T-helper 2 cell treated with Interferon-gamma antibody and Interleukin-4, amounts not matched to agents 5 μg/mL and 100 μg/mL, for 36 hours (primary cell): ENCODE measurements around the gene CFAP70.
"Not testable (repeated sequence)": the region's sequence is repeated elsewhere in the genome, so short reads cannot be mapped to it uniquely, and the experiment has no call there.

Source experiments
- DNase-seq: peaks from one replicate; pipeline ENCODE4 v3.0.0; 2021; ENCODE audit warnings: low spot score
- H3K27ac Mint-ChIP-seq: one replicate; pipeline ENCODE4 v1.8.0; 2021; ENCODE audit warnings: mild to moderate bottlenecking, mixed read lengths
- H3K27me3 Mint-ChIP-seq: one replicate; pipeline ENCODE4 v1.8.0; 2021; ENCODE audit warnings: low read depth, mixed read lengths
- H3K36me3 Mint-ChIP-seq: one replicate; pipeline ENCODE4 v1.8.0; 2021; ENCODE audit warnings: low read depth, mixed read lengths
- H3K4me1 Mint-ChIP-seq: one replicate; pipeline ENCODE4 v1.8.0; 2021; ENCODE audit warnings: low read depth, mixed read lengths
- H3K4me3 Mint-ChIP-seq: one replicate; pipeline ENCODE4 v1.8.0; 2022; ENCODE audit warnings: mild to moderate bottlenecking, moderate library complexity, mixed read lengths
- H3K9me3 Mint-ChIP-seq: one replicate; pipeline ENCODE4 v1.8.0; 2021; ENCODE audit warnings: mixed read lengths

The CFAP70 gene

GRCh38 chr10:73358331-73359279 lies at the start of gene CFAP70:
TSS of gene CFAP70 (minus strand) at chr10:73358864. CDS start at chr10:73354796, 4,068 bp downstream.
- H3K4me1 Mint-ChIP-seq: peaks cover 16% of the 10 kb centered on the region

GRCh38 chr10:73408061-73408460 lies 49.4 kb upstream of the CFAP70 start:
- H3K4me3 Mint-ChIP-seq: no peak overlapping the region
- no peaks in the 10 kb centered on the region for H3K27me3 Mint-ChIP-seq
- H3K27ac Mint-ChIP-seq: no peak overlapping the region

More at GRCh38 chr10:73358331-73359279, at the start of gene CFAP70:
- H3K4me3 Mint-ChIP-seq: peak within 1 kb of the TSS; percentile 93
- peak within 1 kb of the TSS; percentile 83 for H3K27ac Mint-ChIP-seq
- peaks cover 3% of the 10 kb centered on the region for H3K36me3 Mint-ChIP-seq
- peak; percentile 91 for DNase-seq
- H3K9me3 Mint-ChIP-seq: no peaks in the 10 kb centered on the region
- peaks cover 11% of the 10 kb centered on the region for H3K27me3 Mint-ChIP-seq

GRCh38 chr10:73407495-73407894 lies 48.8 kb upstream of the CFAP70 start:
- no peak overlapping the region for H3K4me3 Mint-ChIP-seq
- H3K4me1 Mint-ChIP-seq: peaks cover 23% of the 10 kb centered on the region
- H3K9me3 Mint-ChIP-seq: no peaks in the 10 kb centered on the region
- H3K36me3 Mint-ChIP-seq: peaks cover 32% of the 10 kb centered on the region
- H3K27me3 Mint-ChIP-seq: no peaks in the 10 kb centered on the region
- no peak for DNase-seq
- no peak overlapping the region for H3K27ac Mint-ChIP-seq

More at GRCh38 chr10:73408061-73408460, 49.4 kb upstream of the CFAP70 start:
- Mint-ChIP-seq H3K9me3 (no peaks in the 10 kb centered on the region), H3K36me3 (peaks cover 29% of the 10 kb centered on the region), H3K4me1 (peaks cover 25% of the 10 kb centered on the region)
- no peak for DNase-seq

GRCh38 chr10:73406846-73407245 lies 48.2 kb upstream of the CFAP70 start:
- H3K4me1 Mint-ChIP-seq: peaks cover 21% of the 10 kb centered on the region
- no peaks in the 10 kb centered on the region for H3K27me3 Mint-ChIP-seq
- H3K36me3 Mint-ChIP-seq: peaks cover 30% of the 10 kb centered on the region
- H3K27ac Mint-ChIP-seq: no peak overlapping the region
- H3K4me3 Mint-ChIP-seq: no peak overlapping the region
- no peak for DNase-seq
- no peaks in the 10 kb centered on the region for H3K9me3 Mint-ChIP-seq

GRCh38 chr10:73405556-73405955 lies 46.9 kb upstream of the CFAP70 start:
- Mint-ChIP-seq H3K27me3 (no peaks in the 10 kb centered on the region), H3K36me3 (peaks cover 28% of the 10 kb centered on the region), H3K9me3 (no peaks in the 10 kb centered on the region), H3K4me3 (no peak overlapping the region), H3K4me1 (peaks cover 19% of the 10 kb centered on the region), H3K27ac (no peak overlapping the region)
- DNase-seq: no peak

GRCh38 chr10:73404690-73405089 lies 46.0 kb upstream of the CFAP70 start:
- no peaks in the 10 kb centered on the region for H3K27me3 Mint-ChIP-seq
- peaks cover 15% of the 10 kb centered on the region for H3K4me1 Mint-ChIP-seq
- H3K27ac Mint-ChIP-seq: no peak overlapping the region
- H3K36me3 Mint-ChIP-seq: peaks cover 24% of the 10 kb centered on the region
- DNase-seq: no peak
- H3K9me3 Mint-ChIP-seq: no peaks in the 10 kb centered on the region
- no peak overlapping the region for H3K4me3 Mint-ChIP-seq

GRCh38 chr10:73401636-73402035 lies 43.0 kb upstream of the CFAP70 start:
- H3K27me3 Mint-ChIP-seq: no peaks in the 10 kb centered on the region
- H3K36me3 Mint-ChIP-seq: peaks cover 20% of the 10 kb centered on the region
- H3K27ac Mint-ChIP-seq: no peak overlapping the region
- DNase-seq: no peak
- H3K4me3 Mint-ChIP-seq: no peak overlapping the region
- H3K4me1 Mint-ChIP-seq: peaks cover 2% of the 10 kb centered on the region
- no peaks in the 10 kb centered on the region for H3K9me3 Mint-ChIP-seq

- DNase-seq: no peak
- no peaks in the 10 kb centered on the region for H3K27me3 Mint-ChIP-seq
- H3K4me1 Mint-ChIP-seq: no peaks in the 10 kb centered on the region
- H3K4me3 Mint-ChIP-seq: no peak overlapping the region
- H3K36me3 Mint-ChIP-seq: peaks cover 33% of the 10 kb centered on the region
- no peaks in the 10 kb centered on the region for H3K9me3 Mint-ChIP-seq
- H3K27ac Mint-ChIP-seq: no peak overlapping the region
These were observed 40.4 kb upstream of the CFAP70 start for GRCh38 chr10:73399063-73399462.

- Mint-ChIP-seq H3K27me3 (no peaks in the 10 kb centered on the region), H3K27ac (no peak overlapping the region), H3K4me3 (no peak overlapping the region), H3K4me1 (no peaks in the 10 kb centered on the region), H3K36me3 (peaks cover 38% of the 10 kb centered on the region), H3K9me3 (no peaks in the 10 kb centered on the region)
- no peak for DNase-seq
These were observed 39.4 kb upstream of the CFAP70 start for GRCh38 chr10:73398024-73398423.

- H3K9me3 Mint-ChIP-seq: not testable (repeated sequence)
These were observed 35.7 kb upstream of the CFAP70 start for GRCh38 chr10:73394325-73394724.

GRCh38 chr10:73388228-73388627 lies 29.6 kb upstream of the CFAP70 start:
- Mint-ChIP-seq H3K27me3 (no peaks in the 10 kb centered on the region), H3K4me3 (no peak overlapping the region), H3K9me3 (no peaks in the 10 kb centered on the region), H3K4me1 (no peaks in the 10 kb centered on the region), H3K36me3 (peaks cover 54% of the 10 kb centered on the region), H3K27ac (peak overlapping the region; percentile 20)
- no peak for DNase-seq

More at GRCh38 chr10:73394325-73394724, 35.7 kb upstream of the CFAP70 start:
- H3K36me3 Mint-ChIP-seq: peaks cover 51% of the 10 kb centered on the region
- H3K27me3 Mint-ChIP-seq, H3K27ac Mint-ChIP-seq, H3K4me3 Mint-ChIP-seq, DNase-seq, H3K4me1 Mint-ChIP-seq: not testable (repeated sequence)

- no peaks in the 10 kb centered on the region for H3K27me3 Mint-ChIP-seq
- H3K4me1 Mint-ChIP-seq: no peaks in the 10 kb centered on the region
- H3K4me3 Mint-ChIP-seq: no peak overlapping the region
- DNase-seq: no peak
- no peak overlapping the region for H3K27ac Mint-ChIP-seq
- H3K36me3 Mint-ChIP-seq: peaks cover 55% of the 10 kb centered on the region
- H3K9me3 Mint-ChIP-seq: no peaks in the 10 kb centered on the region
These were observed 27.9 kb upstream of the CFAP70 start for GRCh38 chr10:73386583-73386982.

- H3K27me3 Mint-ChIP-seq: no peaks in the 10 kb centered on the region
- H3K27ac Mint-ChIP-seq: peak overlapping the region; percentile 76
- H3K36me3 Mint-ChIP-seq: peaks cover 50% of the 10 kb centered on the region
- H3K4me1 Mint-ChIP-seq: peaks cover 11% of the 10 kb centered on the region
- DNase-seq: no peak
- no peaks in the 10 kb centered on the region for H3K9me3 Mint-ChIP-seq
- peak overlapping the region; percentile 35 for H3K4me3 Mint-ChIP-seq
These were observed 20.5 kb upstream of the CFAP70 start for GRCh38 chr10:73379064-73379748.

- H3K9me3 Mint-ChIP-seq: no peaks in the 10 kb centered on the region
- no peak overlapping the region for H3K27ac Mint-ChIP-seq
- peaks cover 11% of the 10 kb centered on the region for H3K4me1 Mint-ChIP-seq
- DNase-seq: no peak
- H3K4me3 Mint-ChIP-seq: no peak overlapping the region
- peaks cover 46% of the 10 kb centered on the region for H3K36me3 Mint-ChIP-seq
- no peaks in the 10 kb centered on the region for H3K27me3 Mint-ChIP-seq
These were observed 18.0 kb upstream of the CFAP70 start for GRCh38 chr10:73376679-73377078.
